CD14-positive monocyte (primary cell): ENCODE data around the gene FAM13A. TPM values are rescaled to one million over a fixed set of nuclear protein-coding genes. Genes with fewer than 3 reads are reported as not detected.

ENCODE experiments used
- DNase-seq, 3 donors: peaks; one replicate each; pipeline ENCODE4 v3.0.0-alpha.2; 2011 to 2022
- H2AFZ ChIP-seq: 2 replicates; pipeline ENCODE4 v1.6.0; 2012; ENCODE audit warnings: mild to moderate bottlenecking, low read depth, low read length, inconsistent platforms; ENCODE audit not compliant: insufficient read depth, poor library complexity, severe bottlenecking
- H3K27ac ChIP-seq, 2 donors: 1 replicate in 1 of 2; 2 replicates in 1 of 2; pipeline ENCODE4 v1.5.1; 2012 to 2013; ENCODE audit warnings: low read length in 2 of 2, control low read depth in 1 of 2, inconsistent platforms in 1 of 2, low read depth in 1 of 2, mild to moderate bottlenecking in 1 of 2
- H3K27me3 ChIP-seq, 2 donors: one replicate each; pipeline versions ENCODE4 v1.6.0 to v1.6.1; 2011 to 2013; ENCODE audit warnings: low read length in 2 of 2; ENCODE audit not compliant: control insufficient read depth in 2 of 2, insufficient read depth in 2 of 2
- H3K36me3 ChIP-seq, 2 donors: replicated peaks in 1 of 2; 1 replicate in 1 of 2; 2 replicates in 1 of 2; pipeline versions ENCODE4 v1.5.1 to v1.6.1; 2012 to 2013; ENCODE audit warnings: low read length in 2 of 2, control low read depth in 1 of 2, inconsistent platforms in 1 of 2, mild to moderate bottlenecking in 1 of 2; ENCODE audit not compliant: insufficient read depth in 2 of 2, control insufficient read depth in 1 of 2
- H3K4me1 ChIP-seq, 2 donors: 1 replicate in 1 of 2; 2 replicates in 1 of 2; pipeline versions ENCODE4 v1.5.1 to v1.6.1; 2012 to 2013; ENCODE audit warnings: low read length in 2 of 2, control low read depth in 1 of 2, inconsistent platforms in 1 of 2, mild to moderate bottlenecking in 1 of 2, moderate library complexity in 1 of 2; ENCODE audit not compliant: insufficient read depth in 2 of 2, control insufficient read depth in 1 of 2
- H3K4me2 ChIP-seq: replicated peaks from 2 replicates; pipeline ENCODE3; 2012; ENCODE audit warnings: low read length, moderate library complexity, mild to moderate bottlenecking; ENCODE audit not compliant: poor library complexity, severe bottlenecking; ENCODE audit errors: extremely low read depth
- H3K4me3 ChIP-seq, 3 experiments: fragments of 200-600 bp in 1 of 3; sonication (generic) in 1 of 3; replicated peaks in 1 of 3; 1 replicate in 2 of 3; 2 replicates in 1 of 3; pipeline ENCODE4 v1.5.1; 2011 to 2013; ENCODE audit warnings: low read length in 3 of 3, mild to moderate bottlenecking in 3 of 3, control low read depth in 2 of 3, low read depth in 2 of 3, inconsistent platforms in 1 of 3, moderate library complexity in 1 of 3
- H3K79me2 ChIP-seq: 2 replicates; pipeline ENCODE4 v1.6.0; 2012; ENCODE audit warnings: mild to moderate bottlenecking, control low read depth, inconsistent platforms, low read length, moderate library complexity; ENCODE audit not compliant: insufficient read depth
- H3K9ac ChIP-seq: 2 replicates; pipeline ENCODE4 v1.6.0; 2017; ENCODE audit warnings: low read length, mild to moderate bottlenecking; ENCODE audit not compliant: insufficient read depth, poor library complexity, severe bottlenecking
- H3K9me3 ChIP-seq, 2 donors: replicated peaks in 1 of 2; 1 replicate in 1 of 2; 2 replicates in 1 of 2; pipeline versions ENCODE4 v1.5.1 to v1.6.1; 2012 to 2013; ENCODE audit warnings: low read length in 2 of 2, control low read depth in 1 of 2; ENCODE audit not compliant: control insufficient read depth in 1 of 2, insufficient read depth in 1 of 2
- H4K20me1 ChIP-seq: 2 replicates; pipeline ENCODE4 v1.6.0; 2012; ENCODE audit warnings: mild to moderate bottlenecking, low read length, control low read depth, moderate library complexity; ENCODE audit not compliant: insufficient read depth
- H3K27ac Mint-ChIP-seq, 7 donors: one replicate each; pipeline ENCODE4 v1.8.0; 2020; ENCODE audit warnings: mild to moderate bottlenecking in 7 of 7, mixed read lengths in 7 of 7, moderate library complexity in 6 of 7, inconsistent platforms in 2 of 7
- H3K27me3 Mint-ChIP-seq, 3 donors: one replicate each; pipeline ENCODE4 v1.8.0; 2021 to 2022; ENCODE audit warnings: low read depth in 3 of 3, mild to moderate bottlenecking in 3 of 3, mixed read lengths in 3 of 3, moderate library complexity in 3 of 3, inconsistent platforms in 1 of 3
- H3K36me3 Mint-ChIP-seq, 2 donors: one replicate each; pipeline ENCODE4 v1.8.0; 2020; ENCODE audit warnings: mixed read lengths in 2 of 2, inconsistent platforms in 1 of 2, mild to moderate bottlenecking in 1 of 2
- H3K4me1 Mint-ChIP-seq: one replicate; pipeline ENCODE4 v1.8.0; 2020; ENCODE audit warnings: mild to moderate bottlenecking, mixed read lengths
- H3K4me3 Mint-ChIP-seq, 2 donors: one replicate each; pipeline ENCODE4 v1.8.0; 2020; ENCODE audit warnings: mild to moderate bottlenecking in 2 of 2, mixed read lengths in 2 of 2, moderate library complexity in 1 of 2
- H3K9me3 Mint-ChIP-seq, 7 donors: one replicate each; pipeline ENCODE4 v1.8.0; 2020 to 2022; ENCODE audit warnings: mixed read lengths in 7 of 7, mild to moderate bottlenecking in 6 of 7, moderate library complexity in 6 of 7, inconsistent platforms in 2 of 7
- WGBS: methylation state at CpG from one replicate; pipeline ENCODE4 v1.1.5; 2013; ENCODE audit warnings: missing lambda C conversion rate; ENCODE audit not compliant: insufficient coverage; 5-methylcytosine and 5-hydroxymethylcytosine counted together
- intact Hi-C, 2 donors: fragments of 100-400 bp; cut with micrococcal nuclease; formaldehyde crosslinking; loops; one replicate each; pipeline versions ENCODE4 v1.15.0 to v1.15.1; 2023
- polyA plus RNA-seq, 3 donors: library from polyadenylated mRNA; depleted of rRNA in 1 of 3; unstranded in 2 of 3; stranded (reverse) in 1 of 3; fragments of 300-500 nt in 2 of 3; fragments of >200 nt in 1 of 3; fragmentation: Illumina TruSeq in 2 of 3; gene quantifications; 1 replicate in 2 of 3; 2 replicates in 1 of 3; pipeline ENCODE4 v1.2.3, GENCODE V29; 2012 to 2021
- TF ChIP-seq, protein P1 (sequence below): fragments of 200-600 bp; IDR thresholded peaks from one replicate; pipeline ENCODE4 v1.8.0; 2022; ENCODE audit warnings: antibody characterized with exemption, mild to moderate bottlenecking

FAM13A gene
- polyA plus RNA-seq, 3 donors: 5.3 to 20.0 (median 6.5) TPM

DNA sequence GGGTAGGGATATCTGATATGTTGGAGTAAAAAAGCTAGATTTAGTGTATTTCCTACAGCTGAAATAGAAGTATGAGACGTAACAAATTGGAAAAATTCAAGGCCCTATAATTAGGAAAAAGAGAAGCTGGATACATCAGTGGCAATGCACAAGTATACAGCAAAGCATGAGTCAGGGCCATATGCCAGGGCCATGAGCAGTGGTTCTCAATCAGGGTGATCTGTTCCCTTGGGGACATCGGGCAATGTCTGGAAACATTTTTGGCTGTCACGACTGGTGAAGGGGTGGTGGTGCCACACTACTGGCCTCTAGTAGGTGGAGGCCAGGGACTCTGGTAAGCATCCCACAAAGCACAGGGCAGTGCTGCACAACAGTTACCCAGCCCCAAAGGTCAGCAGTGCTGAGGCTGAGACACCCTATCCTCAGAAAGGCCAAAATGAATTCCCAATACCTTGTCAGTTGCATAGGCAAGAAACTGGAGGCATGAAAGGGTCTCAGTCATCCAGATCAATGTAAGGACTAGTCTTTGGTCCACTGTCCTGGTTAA lies 322.5 kb downstream of the FAM13A start:
- Mint-ChIP-seq H3K4me1 (peaks cover 9% of the 10 kb centered on the region), H3K27me3 (no peaks in the 10 kb centered on the region), H3K36me3 (peaks cover 73 to 78% of the 10 kb centered on the region in 2 donors), H3K9me3 (peaks cover 0 to 2% (median 0%) of the 10 kb centered on the region in 7 donors), H3K4me3 (no peak overlapping the region), H3K27ac (no peak overlapping the region)
- Histone ChIP-seq H3K4me3 (no peak overlapping the region), H3K9me3 (no peaks in the 10 kb centered on the region), H3K79me2 (no peaks in the 10 kb centered on the region), H3K36me3 (peaks cover 78 to 95% of the 10 kb centered on the region in 2 donors), H2AFZ (no peak overlapping the region), H4K20me1 (peaks cover 26% of the 10 kb centered on the region), H3K4me1 (no peaks in the 10 kb centered on the region), H3K27ac (no peak overlapping the region), H3K4me2 (no peak overlapping the region), H3K9ac (no peak overlapping the region), H3K27me3 (no peaks in the 10 kb centered on the region)
- intact Hi-C loops: no loop called here
- 85% methylated on average over 3 of the region's 3 CpGs for WGBS
- DNase-seq: no peak
- TF ChIP-seq, protein P1, sequence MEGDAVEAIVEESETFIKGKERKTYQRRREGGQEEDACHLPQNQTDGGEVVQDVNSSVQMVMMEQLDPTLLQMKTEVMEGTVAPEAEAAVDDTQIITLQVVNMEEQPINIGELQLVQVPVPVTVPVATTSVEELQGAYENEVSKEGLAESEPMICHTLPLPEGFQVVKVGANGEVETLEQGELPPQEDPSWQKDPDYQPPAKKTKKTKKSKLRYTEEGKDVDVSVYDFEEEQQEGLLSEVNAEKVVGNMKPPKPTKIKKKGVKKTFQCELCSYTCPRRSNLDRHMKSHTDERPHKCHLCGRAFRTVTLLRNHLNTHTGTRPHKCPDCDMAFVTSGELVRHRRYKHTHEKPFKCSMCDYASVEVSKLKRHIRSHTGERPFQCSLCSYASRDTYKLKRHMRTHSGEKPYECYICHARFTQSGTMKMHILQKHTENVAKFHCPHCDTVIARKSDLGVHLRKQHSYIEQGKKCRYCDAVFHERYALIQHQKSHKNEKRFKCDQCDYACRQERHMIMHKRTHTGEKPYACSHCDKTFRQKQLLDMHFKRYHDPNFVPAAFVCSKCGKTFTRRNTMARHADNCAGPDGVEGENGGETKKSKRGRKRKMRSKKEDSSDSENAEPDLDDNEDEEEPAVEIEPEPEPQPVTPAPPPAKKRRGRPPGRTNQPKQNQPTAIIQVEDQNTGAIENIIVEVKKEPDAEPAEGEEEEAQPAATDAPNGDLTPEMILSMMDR: no peak

DNA sequence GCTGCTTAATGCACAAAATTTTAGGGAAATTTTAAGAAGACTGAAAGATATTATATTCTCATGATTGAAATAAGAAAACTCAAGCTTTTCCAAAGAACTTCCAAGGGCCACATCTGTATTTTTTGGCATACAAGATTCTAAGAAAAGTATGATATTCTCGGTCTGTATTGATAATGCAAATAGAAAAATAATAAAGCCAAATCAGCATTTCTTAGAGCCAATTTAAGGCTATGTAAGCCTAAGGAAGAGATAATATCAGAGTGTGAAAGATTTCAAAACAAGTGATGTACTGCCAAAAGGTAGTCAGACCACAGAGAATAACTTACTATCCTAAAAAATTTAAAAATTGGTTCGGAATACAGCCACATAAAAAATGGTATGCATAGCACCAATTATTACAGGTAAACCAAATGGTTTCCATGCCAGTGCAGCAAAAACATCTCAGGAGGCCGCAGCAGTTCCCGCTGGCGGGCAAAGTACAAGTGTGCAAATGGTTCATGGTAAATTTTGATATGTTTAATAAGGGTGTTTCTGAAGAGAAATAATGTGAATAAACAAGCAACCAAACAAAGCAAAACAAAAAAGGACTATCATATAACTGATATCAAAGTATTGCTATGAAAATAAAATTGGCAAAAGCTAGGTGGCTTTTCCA lies 324.1 kb downstream of the FAM13A start:
- H4K20me1 ChIP-seq: peaks cover 23% of the 10 kb centered on the region
- no peak overlapping the region for H3K4me2 ChIP-seq
- no peak overlapping the region for H3K27ac Mint-ChIP-seq
- H2AFZ ChIP-seq: no peak overlapping the region
- no peak overlapping the region for H3K27ac ChIP-seq
- DNase-seq: no peak
- TF ChIP-seq, protein P1: no peak
- H3K36me3 Mint-ChIP-seq: peaks cover 77 to 79% of the 10 kb centered on the region in 2 donors
- no peaks in the 10 kb centered on the region for H3K79me2 ChIP-seq
- no peak overlapping the region for H3K9ac ChIP-seq
- 100% methylated on average over 1 of the region's 5 CpGs for WGBS
- peaks cover 0 to 2% (median 0%) of the 10 kb centered on the region in 7 donors for H3K9me3 Mint-ChIP-seq
- H3K4me3 Mint-ChIP-seq: no peak overlapping the region
- peaks cover 76 to 95% of the 10 kb centered on the region in 2 donors for H3K36me3 ChIP-seq
- H3K4me3 ChIP-seq: no peak overlapping the region
- intact Hi-C loops: no loop called here
- peaks cover 6% of the 10 kb centered on the region for H3K4me1 Mint-ChIP-seq
- no peaks in the 10 kb centered on the region for H3K9me3 ChIP-seq
- no peaks in the 10 kb centered on the region for H3K27me3 ChIP-seq
- no peaks in the 10 kb centered on the region for H3K27me3 Mint-ChIP-seq
- H3K4me1 ChIP-seq: no peaks in the 10 kb centered on the region
